ENCODE data around the gene NEAT1. TPM values are rescaled to one million over a fixed set of nuclear protein-coding genes. Genes with fewer than 3 reads are reported as not detected.

The NEAT1 gene
- total and polyA plus RNA-seq, 2 of the 8 experiments (the other 6 are each of a cell fraction or from before 2014, with no cell fraction given): 2.4 to 10.7 TPM

- H2BK12ac ChIP-seq (ENCODE audit: low read depth, low read length): peak overlapping the region; percentile 3; the same call in 1 of the 2 replicates
- H4K5ac ChIP-seq (ENCODE audit: insufficient read length, low read depth, low read length): no peak overlapping the region
- H4K20me1 ChIP-seq (replicated peaks in 1 of 2; ENCODE audit: control insufficient read depth in 1 of 2, insufficient read depth in 2 of 2, low read length in 2 of 2): peaks cover 7 to 13% of the 10 kb centered on the region in 2 experiments
- H2AFZ ChIP-seq (ENCODE audit: low read length): no peak overlapping the region
- no peaks in the 10 kb centered on the region for H3K9me3 ChIP-seq (ENCODE audit: insufficient read depth in 2 of 2, low read depth in 1 of 2, low read length in 1 of 2)
- POLR2A ChIA-PET (ENCODE audit: partially characterized antibody): interaction anchor here (0.6 to 20.8 kb wide), 11 partner anchors 7 to 78 kb away, joined by 3 to 826 read pairs (median 9); partner anchors contain the start of gene MALAT1
- peak overlapping the region in 1 of 2 experiments; percentile 62; a peak in 1 of 4 replicates for H3K4me2 ChIP-seq (ENCODE audit: insufficient read depth in 1 of 2, low read depth in 2 of 2, low read length in 2 of 2)
- H3K27me3 ChIP-seq (replicated peaks in 1 of 4; ENCODE audit: control insufficient read depth in 3 of 4, extremely low read depth in 1 of 4, insufficient read depth in 3 of 4, low read length in 3 of 4): no peaks in the 10 kb centered on the region
- H2BK5ac ChIP-seq (ENCODE audit: low read depth, low read length): 0 out of 2 replicates have a peak overlapping the region, but pooled peaks have one; percentile 3
- peaks cover 11% of the 10 kb centered on the region; the same call in 1 of the 2 replicates for H3K79me1 ChIP-seq (ENCODE audit: low read depth, low read length)
- FAIRE-seq: no peak
- no peak overlapping the region for H2BK15ac ChIP-seq (ENCODE audit: low read length)
- no peak overlapping the region for H3K56ac ChIP-seq (replicated peaks; ENCODE audit: insufficient read length, low read depth, low read length)
- WGBS, 2 experiments (ENCODE audit: extremely low coverage in 1 of 2, insufficient coverage in 1 of 2, insufficient read length in 1 of 2, insufficient replicate concordance in 2 of 2, low coverage in 1 of 2, low lambda C conversion rate in 2 of 2, missing lambda C conversion rate in 1 of 2): 77% methylated on average over 10 of the region's 10 CpGs; no CpG with 5 or more reads in 1 of the 2 experiments
- peak overlapping the region; percentile 57; the same call in 1 of the 2 replicates for H2AK5ac ChIP-seq (ENCODE audit: low read depth, low read length)
- no peak overlapping the region for H4K8ac ChIP-seq (ENCODE audit: extremely low read depth, insufficient read depth, low read length)
- H3K23me2 ChIP-seq (ENCODE audit: low read depth, low read length): peaks cover 15% of the 10 kb centered on the region; the same call in 1 of the 2 replicates
- no peak for TF ChIP-seq SIX5 (IDR thresholded peaks at IDR 0.05; ENCODE audit: low read depth, low read length)
- TF ChIP-seq SP2 (IDR thresholded peaks at IDR 0.05; ENCODE audit: low read length): no peak
- TF ChIP-seq POLR2AphosphoS5 (IDR thresholded peaks at IDR 0.05; ENCODE audit: low read depth, low read length): peak; percentile 83
- peak in 1 of 2 experiments; percentile 78; a peak in 2 of 3 replicates for TF ChIP-seq POLR2A (IDR thresholded peaks at IDR 0.05; ENCODE audit: control extremely low read depth in 1 of 2, low read depth in 2 of 2, low read length in 2 of 2)
- TF ChIP-seq SIRT6 (IDR thresholded peaks at IDR 0.05; ENCODE audit: low read length): peak; percentile 14
- H2BK20ac ChIP-seq (ENCODE audit: low read length): no peak overlapping the region
- no peak overlapping the region for H3K4ac ChIP-seq (replicated peaks; ENCODE audit: insufficient read length, low read depth, low read length)
- H3K23ac ChIP-seq (ENCODE audit: insufficient read length): no peak overlapping the region
- no peak overlapping the region for H3K27ac ChIP-seq (ENCODE audit: low read depth, low read length)
- H3K79me2 ChIP-seq (ENCODE audit: control insufficient read depth in 1 of 2, insufficient read depth in 2 of 2, low read length in 2 of 2): peaks cover 3 to 35% of the 10 kb centered on the region in 2 experiments
- no peak overlapping the region for H4K91ac ChIP-seq (replicated peaks; ENCODE audit: insufficient read length, low read length)
- peak overlapping the region in 1 of 4 experiments; percentile 70; a peak in 2 of 8 replicates for H3K4me3 ChIP-seq (ENCODE audit: extremely low read depth in 1 of 4, insufficient read depth in 2 of 4, low read depth in 3 of 4, low read length in 4 of 4)
- CTCF ChIA-PET (ENCODE audit: partially characterized antibody): interaction anchor here (1.0 to 22.8 kb wide), 4 partner anchors 11 to 83 kb away, joined by 3 to 430 read pairs (median 14); no protein-coding TSS in a partner anchor
- H3K14ac ChIP-seq (ENCODE audit: insufficient read length): no peak overlapping the region
- H3K18ac ChIP-seq (ENCODE audit: extremely low read depth, low read length): no peak overlapping the region
- DNase-seq (ENCODE audit: low read depth in 1 of 2, low spot score in 2 of 2): no peak
- H3K9ac ChIP-seq (replicated peaks in 1 of 4; ENCODE audit: extremely low read depth in 1 of 4, low read depth in 3 of 4, low read length in 3 of 4): peak overlapping the region in 1 of 4 experiments; percentile 29; a peak in 1 of 7 replicates
- H3K36me3 ChIP-seq (ENCODE audit: control insufficient read depth in 2 of 4, insufficient read depth in 4 of 4, low read length in 3 of 4): no peaks in the 10 kb centered on the region
- no peak overlapping the region for H2BK120ac ChIP-seq (replicated peaks; ENCODE audit: low read depth, low read length)
- H3K4me1 ChIP-seq (replicated peaks in 1 of 4; ENCODE audit: control insufficient read depth in 3 of 4, insufficient read depth in 4 of 4, low read length in 3 of 4): peaks cover 16 to 50% (median 20%) of the 10 kb centered on the region in 4 experiments
Measured at GRCh38 chr11:65426839-65427690, 4.5 kb downstream of the NEAT1 start.

Data from H1 (cell line).